RWPE1 (cell line): ENCODE results near the gene LIPC.

ENCODE experiments used
- CTCF ChIA-PET: fragments of 350-600 bp; sonication (Branson Sonifier 250); formaldehyde crosslinking; extraction: SDS; loops from one replicate; lab custom pipeline; 2021; lab: Yijun Ruan, JAX
- POLR2A ChIA-PET: fragments of 400-600 bp; formaldehyde crosslinking; extraction: SDS; loops from one replicate; lab custom pipeline; 2020; ENCODE audit warnings: antibody characterized with exemption; ENCODE audit not compliant: low non-redundant PET; lab: Yijun Ruan, JAX
- DNase-seq: peaks from one replicate; pipeline ENCODE4 v3.0.0; 2012; ENCODE audit warnings: low spot score
- H3K27ac ChIP-seq: fragments of 450-650 bp; 2 replicates; pipeline ENCODE4 v1.5.1; 2017
- CTCF ChIP-seq: fragments of 450-650 bp; conservative IDR thresholded peaks from 2 replicates; pipeline ENCODE4 v1.5.1; 2017; ENCODE audit warnings: low read depth, mild to moderate bottlenecking

The LIPC gene

GRCh38 chr15:58407236-58407775 lies 24.5 kb upstream of the LIPC start:
- no peak for DNase-seq
- no peak for TF ChIP-seq CTCF
- no peak overlapping the region for H3K27ac ChIP-seq

GRCh38 chr15:58407778-58408177 lies 24.0 kb upstream of the LIPC start:
- no peak overlapping the region for H3K27ac ChIP-seq
- no peak for TF ChIP-seq CTCF
- no peak for DNase-seq
- CTCF ChIA-PET = no interaction called here
- POLR2A ChIA-PET = no interaction called here

More at GRCh38 chr15:58407236-58407775, 24.5 kb upstream of the LIPC start:
- CTCF ChIA-PET = no interaction called here
- POLR2A ChIA-PET = no interaction called here

GRCh38 chr15:58409861-58410260 lies 21.9 kb upstream of the LIPC start:
- TF ChIP-seq CTCF = no peak
- ChIA-PET POLR2A (no interaction called here), CTCF (no interaction called here)
- no peak overlapping the region for H3K27ac ChIP-seq
- DNase-seq = no peak

GRCh38 chr15:58410353-58410752 lies 21.4 kb upstream of the LIPC start:
- ChIA-PET CTCF (interaction anchor here (0.5 kb wide), 1 partner anchor 135 kb away, joined by 10 read pairs; no protein-coding TSS in a partner anchor), POLR2A (no interaction called here)
- no peak for TF ChIP-seq CTCF
- no peak overlapping the region for H3K27ac ChIP-seq
- DNase-seq = no peak

GRCh38 chr15:58413253-58413652 lies 18.5 kb upstream of the LIPC start:
- no peak for DNase-seq
- no peak overlapping the region for H3K27ac ChIP-seq
- CTCF ChIA-PET = no interaction called here
- POLR2A ChIA-PET = no interaction called here
- no peak for TF ChIP-seq CTCF

- no peak for DNase-seq
- ChIA-PET POLR2A (no interaction called here), CTCF (no interaction called here)
- no peak for TF ChIP-seq CTCF
- no peak overlapping the region for H3K27ac ChIP-seq
Observed at GRCh38 chr15:58415636-58416035, 16.2 kb upstream of the LIPC start.
